ENCODE data around the gene ZNF786.
"Not testable (repeated sequence)": the region's sequence is repeated elsewhere in the genome, so short reads cannot be mapped to it uniquely, and the experiment has no call there.

ZNF786 gene

GRCh38 chr7:149038641-149039040, 51.9 kb downstream of the ZNF786 start:
- intact Hi-C loops (cut with DNase I); DNase-seq: not testable (repeated sequence)

- intact Hi-C loops (cut with DNase I): no loop called here
- no peak for DNase-seq
Measured at GRCh38 chr7:149036676-149037075, 53.8 kb downstream of the ZNF786 start.

- DNase-seq: no peak
- intact Hi-C loops (cut with DNase I): no loop called here
Measured at GRCh38 chr7:149031353-149031910, 59.1 kb downstream of the ZNF786 start.

- peak in 1 of 10 donors; percentile 26 for DNase-seq
- intact Hi-C loops (cut with DNase I): not testable (repeated sequence)
Measured at GRCh38 chr7:149030439-149030838, 60.1 kb downstream of the ZNF786 start.

GRCh38 chr7:149028346-149029109, 62.0 kb downstream of the ZNF786 start, which contains the start of gene PDIA4:
PDIA4 (minus strand) TSS chr7:149028505; CDS start chr7:149028408, 97 bp downstream.
- intact Hi-C loops (cut with DNase I): loop anchor here (1.0 to 5.0 kb wide), 3 partner anchors 39 to 62 kb away; partner anchors contain the start of gene ZNF786
- peak; percentile 99 to 100 (median 100) for DNase-seq

- intact Hi-C loops (cut with DNase I): loop anchor here (1.0 to 5.0 kb wide), 3 partner anchors 40 to 63 kb away; partner anchors contain the start of gene ZNF786
- DNase-seq: peak in 6 of 10 donors; percentile 10 to 81 (median 24)
Measured at GRCh38 chr7:149027611-149028345, 62.7 kb downstream of the ZNF786 start.

GRCh38 chr7:149027055-149027454, 63.5 kb downstream of the ZNF786 start:
- intact Hi-C loops (cut with DNase I): loop anchor here (5.0 kb wide), 2 partner anchors 40 kb away; no protein-coding TSS in a partner anchor

GRCh38 chr7:149023662-149024061, 66.9 kb downstream of the ZNF786 start:
- intact Hi-C loops (cut with DNase I): no loop called here
- DNase-seq: no peak

More at GRCh38 chr7:149027055-149027454, 63.5 kb downstream of the ZNF786 start:
- no peak for DNase-seq

- peak in 2 of 10 donors; percentile 52 to 65 for DNase-seq
- intact Hi-C loops (cut with DNase I): no loop called here
Measured at GRCh38 chr7:149022756-149023360, 67.7 kb downstream of the ZNF786 start.

- peak in 2 of 10 donors; percentile 35 to 78 for DNase-seq
- intact Hi-C loops (cut with DNase I): no loop called here
Measured at GRCh38 chr7:149021725-149022062, 68.8 kb downstream of the ZNF786 start.

- peak in 6 of 10 donors; percentile 6 to 83 (median 27) for DNase-seq
- intact Hi-C loops (cut with DNase I): no loop called here
Measured at GRCh38 chr7:149020483-149020882, 70.0 kb downstream of the ZNF786 start.
